CD1c-positive myeloid dendritic cell (primary cell): Measurements from ENCODE around the gene TREM1.
A peak's percentile ranks its signal among the peaks of the same experiment; 100 is the strongest.

ENCODE experiments used
- DNase-seq: peaks from one replicate; pipeline ENCODE4 v3.0.0-alpha.2; 2016; ENCODE audit errors: extremely low spot score

Gene TREM1

DNA sequence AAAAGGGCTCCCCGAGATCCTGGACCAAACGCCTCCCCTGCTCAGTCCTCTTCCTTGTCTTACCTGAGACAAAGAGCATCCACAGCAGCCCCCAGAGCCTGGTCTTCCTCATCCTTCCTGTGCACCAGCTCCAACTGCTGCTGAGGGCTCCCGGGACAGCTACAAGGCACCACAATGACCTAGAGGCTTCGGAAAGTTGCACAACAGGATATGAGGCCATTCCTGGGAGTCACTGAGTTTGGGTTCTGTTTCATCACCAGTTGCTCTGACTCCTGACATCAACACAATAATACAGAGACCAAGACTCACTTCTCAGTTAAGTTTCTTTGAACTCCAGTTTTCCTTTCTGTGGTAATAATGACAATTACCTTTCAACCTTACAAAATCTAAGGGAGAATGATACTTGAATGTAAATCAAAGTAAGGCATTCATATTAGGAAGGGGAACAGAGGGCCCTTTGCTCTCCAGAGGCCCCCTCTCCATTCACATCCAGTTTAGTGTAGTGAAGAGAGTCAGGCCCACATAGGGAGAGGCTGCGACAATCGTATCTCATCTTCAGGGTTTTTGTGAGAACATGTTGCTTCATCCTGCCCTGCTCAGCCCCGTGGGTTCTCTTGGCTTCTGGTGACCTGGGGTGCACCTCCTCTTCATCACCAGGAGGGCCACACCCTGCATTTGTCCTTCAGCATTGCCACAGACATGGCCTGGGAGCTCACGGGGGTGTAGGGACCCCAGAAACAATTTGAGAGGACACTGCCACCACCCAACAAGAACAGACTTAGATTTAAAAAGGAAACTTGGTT, at the start of gene TREM1:
TSS of gene TREM1 (minus strand) at position 139 of the 803 bp plus-strand sequence. CDS start at position 112, 27 bp downstream.
- peak; percentile 94 for DNase-seq

DNA sequence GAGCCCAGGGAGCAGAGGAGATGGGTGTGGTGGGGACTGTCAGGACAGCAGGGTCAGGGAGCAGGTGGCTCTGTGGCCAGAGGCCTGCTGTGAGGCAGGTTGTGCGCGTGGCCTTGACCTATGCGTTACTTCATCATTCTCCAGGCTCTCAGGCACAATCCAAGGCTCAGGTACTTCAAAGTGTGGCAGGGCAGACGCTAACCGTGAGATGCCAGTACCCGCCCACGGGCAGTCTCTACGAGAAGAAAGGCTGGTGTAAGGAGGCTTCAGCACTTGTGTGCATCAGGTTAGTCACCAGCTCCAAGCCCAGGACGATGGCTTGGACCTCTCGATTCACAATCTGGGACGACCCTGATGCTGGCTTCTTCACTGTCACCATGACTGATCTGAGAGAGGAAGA, 49.5 kb upstream of the TREM1 start:
- DNase-seq, result no peak

DNA sequence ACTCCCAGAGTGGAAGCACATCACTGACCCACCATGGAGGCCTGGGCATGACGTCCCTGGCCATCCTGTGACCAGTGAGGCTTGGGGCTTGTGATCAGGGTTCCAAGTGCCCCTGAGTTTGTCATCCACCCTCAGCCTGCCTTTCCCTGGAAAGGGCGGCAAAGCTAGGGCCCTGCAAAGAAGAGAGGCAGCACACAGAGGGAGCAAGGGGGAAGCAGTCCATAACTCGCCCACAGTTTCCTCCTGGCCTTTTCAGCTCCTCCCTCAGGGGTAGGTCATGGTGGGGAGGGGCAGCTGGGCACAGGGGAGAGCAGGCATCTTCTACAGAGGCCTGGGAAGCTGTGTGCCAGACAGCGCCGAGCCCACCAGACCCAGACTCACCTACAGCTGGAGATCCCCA, 48.8 kb upstream of the TREM1 start, which contains the start of gene NCR2:
TSS of gene NCR2 (plus strand) at position 313 of the 400 bp plus-strand sequence. CDS start 269 bp downstream, outside the sequence.
- DNase-seq, result peak; percentile 12

DNA sequence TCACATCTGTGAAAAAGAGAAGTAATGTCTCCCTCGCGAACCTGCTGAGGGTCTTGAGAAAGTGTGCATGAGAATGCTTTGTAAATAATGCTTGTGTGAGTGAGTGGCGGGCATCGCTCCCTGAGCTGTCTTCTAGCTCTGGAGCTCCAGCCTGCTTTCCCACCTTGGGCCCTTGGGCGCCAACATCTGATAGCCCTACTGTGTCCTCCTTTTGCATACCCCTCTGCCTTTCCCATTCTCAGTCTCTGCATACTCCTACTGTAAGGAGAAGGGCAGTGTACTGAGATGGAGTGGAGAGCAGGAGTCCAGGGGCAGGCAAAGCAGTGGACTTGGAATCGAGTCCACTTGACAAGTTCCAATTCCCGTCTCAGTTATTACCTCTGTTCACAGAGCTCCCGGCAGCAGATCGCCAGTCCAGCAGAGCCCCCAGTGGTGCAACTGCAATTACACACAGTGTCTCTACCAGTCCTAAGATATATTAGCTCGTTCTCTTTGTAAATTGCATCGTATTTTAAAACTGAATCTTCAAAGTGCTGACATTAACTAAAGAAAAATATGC, 48.1 kb upstream of the TREM1 start:
- DNase-seq, result no peak

DNA sequence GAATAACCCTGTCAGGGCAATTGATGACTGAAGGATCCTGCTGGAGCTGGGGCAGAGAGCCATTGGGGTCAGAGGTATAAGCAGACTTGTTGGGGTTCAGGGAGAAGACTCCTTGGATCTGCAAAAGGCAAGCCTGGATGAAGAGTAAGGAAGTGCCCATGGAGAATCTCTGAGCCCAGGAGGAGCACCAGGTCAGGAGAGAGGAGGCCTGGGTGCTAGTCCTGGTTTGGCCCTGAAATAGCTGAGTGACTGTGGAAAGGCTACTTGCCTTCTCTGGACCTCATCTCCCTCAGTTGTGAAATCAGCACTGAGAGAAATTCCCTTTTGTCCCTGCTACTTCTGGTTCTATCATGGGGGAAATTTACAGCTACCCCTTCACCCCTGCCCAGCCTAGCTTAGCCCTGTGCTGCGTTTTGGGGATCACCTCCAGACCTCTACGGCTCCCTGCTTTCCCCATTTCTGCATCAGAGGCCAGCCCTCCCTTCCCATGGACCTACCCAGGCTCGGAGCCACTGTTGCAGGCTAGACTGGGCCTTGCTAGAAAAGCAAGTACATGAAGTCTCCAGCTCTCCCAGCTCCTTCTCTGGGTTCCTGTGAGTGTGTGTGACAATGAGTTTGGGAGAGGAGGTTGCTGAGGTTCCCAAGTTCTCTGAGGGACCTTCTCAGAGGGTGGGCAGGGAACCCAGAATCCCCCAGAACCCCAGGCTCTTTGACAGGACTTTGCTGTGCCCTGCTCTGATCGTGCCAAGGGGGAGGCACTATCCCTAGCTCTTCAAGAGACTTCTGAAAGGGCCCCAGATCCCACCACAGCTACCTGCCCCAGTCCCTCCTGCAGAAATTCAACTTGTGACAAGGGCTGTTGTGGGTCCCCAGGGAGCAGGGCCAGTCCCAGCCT, 46.6 kb upstream of the TREM1 start:
- DNase-seq, result no peak

DNA sequence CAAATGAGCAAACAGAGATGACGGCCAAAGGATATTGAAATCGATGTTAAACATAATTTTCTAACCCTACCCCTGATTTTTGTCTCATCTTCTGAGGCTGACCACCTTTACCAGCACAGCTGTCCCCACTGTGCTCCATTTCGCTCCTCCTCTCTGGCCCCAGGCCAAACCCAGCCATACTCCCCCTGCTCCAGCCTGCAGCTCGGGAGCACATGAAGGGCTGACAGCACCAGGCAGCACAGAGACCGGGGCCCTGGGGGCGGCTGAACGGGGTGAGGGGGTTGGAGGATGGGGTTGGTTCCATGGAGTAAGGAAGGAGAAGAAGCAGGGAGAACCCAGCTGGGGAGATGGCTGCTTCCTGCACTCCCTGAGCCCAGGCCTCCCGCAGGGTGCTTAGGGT, 45.8 kb upstream of the TREM1 start:
- no peak for DNase-seq

DNA sequence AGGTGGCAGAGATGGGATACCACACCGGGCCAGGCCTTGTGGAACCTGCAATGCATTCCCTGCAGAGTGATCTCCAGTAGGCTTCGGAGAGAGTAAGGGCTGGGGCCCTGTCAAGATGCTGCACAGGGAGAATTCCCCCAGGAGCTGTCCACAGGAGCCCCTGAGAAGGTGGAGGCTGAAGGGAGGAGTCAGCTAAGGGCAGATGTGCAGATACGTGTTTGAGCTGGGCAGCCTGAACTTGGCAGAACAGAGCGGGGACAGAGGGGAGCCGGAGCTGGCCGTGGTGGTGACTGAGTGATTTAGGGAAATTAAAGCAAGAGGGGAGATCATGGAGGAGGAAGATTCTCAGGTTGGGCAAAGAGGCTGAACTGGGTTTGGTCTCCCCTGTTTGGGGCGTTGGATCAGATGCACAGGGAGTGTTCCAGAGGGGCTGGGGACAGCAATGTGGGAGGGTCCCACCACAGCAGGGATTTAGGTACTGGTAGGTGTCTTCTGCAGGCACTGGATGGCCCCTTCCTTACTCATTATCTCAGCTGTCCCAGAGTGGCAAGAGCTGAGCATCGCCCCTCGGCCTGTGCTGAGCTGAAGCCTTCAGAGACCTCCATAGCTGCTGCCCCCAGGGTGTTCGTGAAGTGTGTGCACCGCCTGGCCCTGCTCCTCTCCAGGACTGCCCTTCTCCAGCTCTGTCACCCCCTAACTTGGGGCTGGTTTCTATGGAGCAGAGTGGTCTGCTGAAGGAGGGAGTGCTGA, 45.1 kb upstream of the TREM1 start:
- DNase-seq, result no peak

DNA sequence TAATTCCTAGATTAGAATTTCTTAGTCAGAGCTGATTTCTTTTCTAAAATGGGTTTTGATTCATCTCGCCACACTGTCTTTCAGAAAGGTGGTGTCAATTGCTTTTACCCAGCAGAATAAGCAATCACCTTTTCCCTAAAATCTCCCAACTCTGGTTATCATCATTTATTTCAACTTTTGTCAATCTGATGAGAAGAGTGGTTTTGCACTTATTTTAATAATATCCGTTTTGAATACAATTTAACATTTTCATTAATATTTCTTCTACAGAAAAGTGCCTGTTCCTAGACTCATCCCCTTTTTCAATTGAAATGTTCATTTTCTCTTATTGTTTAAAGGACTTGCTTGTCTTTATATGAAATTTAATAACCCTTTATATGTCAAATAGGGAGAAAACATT, 40.7 kb upstream of the TREM1 start:
- no peak for DNase-seq

DNA sequence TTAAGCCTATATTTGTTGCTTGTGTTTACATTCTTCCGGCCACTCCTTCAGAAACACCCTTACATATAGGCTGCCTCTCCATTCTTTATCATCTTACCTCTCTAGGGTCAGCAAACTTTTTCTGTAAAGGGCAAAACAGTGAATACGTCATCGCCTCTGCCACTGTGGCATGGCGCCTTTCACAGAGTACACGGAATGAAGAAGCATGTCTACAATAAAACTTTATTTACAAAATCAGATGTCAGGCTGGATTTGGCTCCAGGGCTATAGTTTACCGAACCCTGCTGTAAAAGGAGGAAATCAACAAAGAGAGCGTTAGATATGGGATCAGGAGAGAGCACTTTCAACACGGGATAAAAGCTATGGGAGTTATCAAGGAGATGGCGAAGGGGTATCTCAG, 39.6 kb upstream of the TREM1 start:
- no peak for DNase-seq

DNA sequence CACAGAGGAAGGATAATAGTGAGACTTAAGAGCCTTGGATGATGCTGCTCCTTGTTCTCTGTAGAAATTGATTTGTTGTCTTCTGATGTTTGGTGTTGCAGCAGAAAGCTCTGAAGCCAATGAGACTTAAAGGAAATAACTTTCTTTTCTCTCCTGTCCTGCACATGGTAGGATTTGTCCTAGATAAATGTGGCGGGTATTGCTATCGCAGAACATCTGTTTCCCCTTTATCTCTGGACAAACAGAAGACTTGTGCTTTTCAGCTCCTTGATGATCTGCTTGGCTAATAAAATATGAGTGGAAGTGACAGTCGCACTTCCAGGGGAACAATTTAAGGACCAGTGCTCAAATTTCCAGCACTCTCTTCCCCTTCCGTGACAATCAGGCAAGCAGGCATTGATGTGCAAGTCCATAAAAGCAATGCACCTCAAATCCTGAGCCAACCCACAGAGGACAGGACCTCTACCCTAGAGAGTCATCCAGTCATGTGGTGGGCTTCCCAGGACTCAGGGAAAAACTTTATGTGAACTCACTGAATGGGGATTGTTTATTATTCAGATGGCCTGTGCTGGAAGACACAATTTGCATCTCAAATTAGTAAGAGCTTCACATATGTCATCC, 39.1 kb upstream of the TREM1 start:
- DNase-seq, result no peak

DNA sequence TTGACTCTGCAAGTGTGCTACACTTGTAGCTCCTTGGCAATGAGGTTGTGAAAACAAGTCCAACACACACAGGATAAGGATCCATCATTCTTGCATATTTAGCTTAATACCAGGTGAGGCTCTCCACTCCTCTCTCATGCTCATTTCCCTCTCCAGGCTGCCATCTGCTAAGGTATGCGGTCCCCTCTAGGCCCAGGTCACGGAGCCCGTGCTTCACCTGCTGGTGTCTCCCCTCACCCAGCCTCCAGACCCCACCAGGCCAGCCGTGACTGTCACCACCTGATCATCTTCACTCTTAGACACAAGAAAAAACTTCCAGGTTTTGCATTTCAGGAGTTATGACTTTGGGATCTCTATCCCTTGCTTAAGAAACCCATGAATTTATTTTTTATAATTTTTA, 34.7 kb upstream of the TREM1 start:
- no peak for DNase-seq

DNA sequence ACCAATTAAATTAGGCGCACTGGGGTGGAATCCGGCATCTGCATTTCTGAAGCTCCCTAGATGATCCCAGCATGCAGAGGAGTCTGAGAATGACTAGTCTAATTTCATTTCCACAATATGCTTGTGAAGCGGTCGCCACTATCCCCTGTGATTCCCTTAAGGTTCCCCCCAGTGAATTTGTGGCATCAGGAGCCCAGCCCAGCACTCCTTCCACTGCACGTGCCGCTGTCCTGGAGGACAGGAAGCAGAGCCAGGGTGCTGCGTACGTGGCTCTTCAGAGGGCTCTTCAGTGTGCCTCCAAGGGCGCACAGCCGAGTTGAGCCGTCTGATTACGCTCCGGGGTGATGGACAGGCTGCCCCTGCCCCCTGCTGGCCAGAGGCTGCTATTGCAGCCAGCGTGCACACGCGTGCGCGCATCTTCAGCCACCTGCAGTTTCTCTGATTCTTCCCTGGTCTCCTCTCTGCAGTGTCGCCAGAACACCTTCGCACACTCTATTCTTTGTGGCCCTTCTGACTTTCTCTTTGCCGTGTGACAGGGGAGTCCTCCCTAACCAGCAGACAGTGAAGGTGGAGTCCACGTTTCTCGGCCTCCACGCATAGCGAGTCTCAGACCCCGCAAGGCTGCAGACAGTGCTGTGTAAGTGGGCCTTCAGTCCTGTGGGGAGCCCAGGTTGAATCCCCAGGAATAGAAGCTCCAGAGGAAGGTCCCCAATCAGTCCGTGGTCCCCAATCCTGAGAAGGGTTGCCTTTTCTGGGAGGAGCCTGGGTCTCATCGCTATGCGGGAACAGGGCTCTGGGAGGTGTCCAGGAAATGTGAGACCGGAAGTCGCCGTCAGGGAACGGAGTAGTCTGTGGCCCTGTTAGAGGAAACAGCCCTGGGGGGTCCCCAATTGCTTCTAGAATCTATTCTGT, 32.4 kb upstream of the TREM1 start:
- peak; percentile 90 for DNase-seq

DNA sequence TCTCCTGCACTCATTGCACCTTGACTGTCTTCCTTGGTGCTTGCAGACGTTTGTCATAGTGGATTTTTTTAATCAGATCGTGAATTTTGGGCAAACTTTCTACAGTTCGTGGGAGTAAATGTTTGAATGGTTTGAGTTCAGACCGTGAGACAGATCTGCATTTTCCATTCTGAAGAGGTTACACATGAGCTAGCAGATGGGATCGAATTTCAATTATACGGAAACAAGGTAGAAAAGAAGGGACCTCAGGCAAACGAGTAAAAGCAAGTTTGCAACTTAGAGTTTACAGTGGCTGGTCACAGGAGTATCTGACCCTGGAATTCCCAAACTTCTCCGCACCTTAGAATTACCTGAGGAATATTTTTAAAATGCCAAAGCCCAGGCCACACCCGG, 31.8 kb upstream of the TREM1 start:
- no peak for DNase-seq

DNA sequence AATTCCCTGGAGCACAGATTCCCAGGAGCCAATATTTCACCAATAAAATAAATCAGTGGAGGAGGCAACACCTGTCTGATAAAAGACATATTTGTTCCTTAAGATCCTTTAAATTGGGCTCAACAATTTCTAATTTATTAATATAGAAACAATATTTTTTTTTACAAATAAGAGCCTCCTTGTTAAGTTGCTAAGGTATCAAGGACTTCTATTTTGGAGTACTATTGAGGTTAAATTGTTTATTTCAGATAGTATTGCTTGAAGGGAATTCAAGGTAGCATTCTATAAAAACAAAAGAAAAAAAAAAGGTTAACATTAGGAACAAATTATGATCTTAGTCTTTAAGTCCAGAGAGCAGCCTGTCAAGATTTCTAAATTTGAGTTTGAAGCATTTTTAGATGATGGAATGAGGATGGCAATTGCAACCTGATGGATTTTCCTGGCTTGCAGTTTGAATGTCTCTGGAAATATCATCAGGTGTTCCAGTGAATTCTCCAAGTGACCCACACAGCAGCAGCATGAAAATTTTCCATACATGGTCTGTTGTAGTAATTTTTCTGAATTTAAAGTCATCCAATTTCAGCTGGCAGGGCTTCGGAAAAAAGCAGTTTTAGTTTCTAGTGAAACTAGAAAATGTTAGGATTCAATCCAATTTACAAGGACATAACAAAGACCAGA, 29.6 kb upstream of the TREM1 start:
- no peak for DNase-seq

DNA sequence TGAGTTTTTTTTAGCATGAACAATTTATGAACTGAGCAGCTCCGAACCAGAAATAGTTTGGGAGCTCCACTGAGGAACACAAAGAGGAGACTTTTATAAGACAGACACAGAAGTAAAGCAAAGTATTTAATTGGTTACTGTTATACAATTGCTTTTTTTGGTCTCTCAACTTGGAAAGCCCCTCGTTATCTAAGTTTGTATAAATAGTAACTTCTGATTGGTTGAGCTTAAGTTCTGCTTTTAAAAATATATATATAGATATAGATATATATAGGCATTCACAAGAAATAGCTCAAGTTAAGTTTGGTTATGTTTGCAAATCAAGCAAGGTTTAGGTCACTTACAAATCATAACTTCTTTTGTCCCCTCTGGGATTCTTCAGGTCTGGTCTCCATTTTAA, 28.7 kb upstream of the TREM1 start:
- DNase-seq, result no peak

DNA sequence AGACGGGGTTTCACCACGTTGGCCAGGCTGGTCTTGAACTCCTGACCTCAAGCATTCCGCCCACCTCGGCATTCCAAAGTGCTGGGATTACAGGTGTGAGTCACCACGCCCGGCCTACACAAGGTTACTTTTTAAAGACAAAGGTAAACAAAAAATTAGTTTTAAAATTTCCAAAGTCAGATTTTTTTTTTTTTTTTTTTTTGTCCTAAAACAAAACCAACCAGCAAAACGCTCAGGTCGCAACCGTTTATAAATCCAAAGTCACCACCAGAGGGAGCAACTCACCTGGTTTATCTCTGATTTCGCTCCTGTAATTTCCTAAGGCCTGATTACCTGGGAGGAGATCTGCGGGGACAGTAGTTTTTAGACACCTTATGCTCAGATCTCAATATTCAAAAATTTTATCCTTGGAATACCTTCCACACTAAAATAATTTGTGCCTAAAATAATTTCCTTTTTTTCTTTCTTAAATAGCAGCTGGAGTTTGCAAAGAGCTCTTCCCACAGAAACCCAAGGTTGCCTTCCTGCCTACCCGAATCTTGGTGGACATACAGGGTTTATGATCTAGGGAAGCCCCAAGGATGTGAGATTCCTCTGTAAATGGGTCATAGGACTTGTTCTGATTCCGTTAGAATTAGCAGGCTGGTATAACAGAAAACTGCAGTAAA, 19.8 kb upstream of the TREM1 start:
- DNase-seq, result peak; percentile 58

DNA sequence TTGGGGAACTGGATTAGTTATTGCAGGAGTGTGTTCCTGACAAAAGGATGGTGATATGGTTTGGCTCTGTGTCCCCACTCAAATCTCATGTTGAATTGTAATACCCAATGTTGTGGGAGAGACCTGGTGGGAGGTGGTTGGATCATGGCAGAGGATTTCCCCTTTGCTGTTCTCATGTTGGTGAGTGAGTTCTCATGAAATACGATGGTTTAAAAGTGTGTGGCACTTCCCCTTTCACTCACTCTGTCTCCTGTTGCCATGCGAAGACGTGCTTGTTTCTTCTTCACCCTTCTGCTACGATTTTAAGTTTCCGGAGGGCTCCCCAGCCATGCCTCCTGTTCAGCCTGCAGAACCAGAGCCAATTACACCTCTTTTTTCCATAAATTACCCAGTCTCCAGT, 16.2 kb upstream of the TREM1 start:
- DNase-seq, result peak; percentile 86

DNA sequence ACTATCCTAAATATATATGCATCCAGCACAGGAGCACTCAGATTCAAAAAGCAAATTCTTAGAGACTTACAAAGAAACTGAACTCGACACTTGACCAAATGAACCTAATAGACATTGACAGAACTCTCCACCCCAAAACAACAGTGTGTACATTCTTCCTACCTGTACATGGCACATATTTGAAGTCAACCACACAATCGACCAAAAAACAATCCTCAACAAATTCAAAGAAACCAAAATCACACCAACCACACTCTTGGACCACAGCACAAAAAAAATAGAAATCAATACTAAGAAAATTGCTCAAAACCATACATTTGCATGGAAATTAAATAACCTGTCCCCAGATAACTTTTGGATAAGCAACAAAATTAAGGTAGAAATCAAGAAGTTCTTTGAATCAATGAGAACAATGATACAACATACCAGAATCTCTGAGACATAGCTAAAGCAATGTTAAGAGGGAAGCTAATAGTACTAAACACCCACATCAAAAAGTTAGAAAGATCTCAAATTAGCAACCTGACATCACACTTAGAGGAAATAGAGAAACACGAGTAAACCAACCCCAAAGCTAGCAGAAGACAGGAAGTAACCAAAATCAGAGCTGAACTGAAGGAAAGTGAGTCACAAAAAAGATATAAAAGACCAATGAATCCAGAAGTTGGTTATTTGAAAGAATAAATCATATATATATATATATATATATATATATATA, 12.5 kb upstream of the TREM1 start:
- peak; percentile 86 for DNase-seq
